Activated CD4-positive, alpha-beta T cell treated with anti-CD3 and anti-CD28 coated beads, Interleukin-2, amount 50 U/mL, for 48 hours (primary cell): ENCODE measurements around the gene CDH13.

ENCODE experiments used
- DNase-seq, 2 experiments: peaks; one replicate each; pipeline ENCODE4 v3.0.0-alpha.2; 2020

CDH13 gene

GRCh38 chr16:83010776-83011720 is 384.3 kb downstream of the CDH13 start:
- no peak for DNase-seq

- DNase-seq, result no peak
These were observed 385.2 kb downstream of the CDH13 start for GRCh38 chr16:83011939-83012338.

GRCh38 chr16:83013071-83013470 is 386.3 kb downstream of the CDH13 start:
- DNase-seq, result no peak

GRCh38 chr16:83019963-83020362 is 393.2 kb downstream of the CDH13 start:
- DNase-seq, result no peak

- no peak for DNase-seq
These were observed 394.3 kb downstream of the CDH13 start for GRCh38 chr16:83021045-83021444.

- DNase-seq, result no peak
These were observed 395.0 kb downstream of the CDH13 start for GRCh38 chr16:83021746-83022145.

GRCh38 chr16:83023011-83023410 is 396.2 kb downstream of the CDH13 start:
- DNase-seq, result no peak

- no peak for DNase-seq
These were observed 396.9 kb downstream of the CDH13 start for GRCh38 chr16:83023640-83024039.

GRCh38 chr16:83027973-83028372 is 401.2 kb downstream of the CDH13 start:
- no peak for DNase-seq

- no peak for DNase-seq
These were observed 402.7 kb downstream of the CDH13 start for GRCh38 chr16:83029467-83029866.

GRCh38 chr16:83031524-83031923 is 404.8 kb downstream of the CDH13 start:
- DNase-seq, result no peak

- DNase-seq, result no peak
These were observed 410.3 kb downstream of the CDH13 start for GRCh38 chr16:83037102-83037501.

GRCh38 chr16:83037884-83038283 is 411.1 kb downstream of the CDH13 start:
- no peak for DNase-seq

- no peak for DNase-seq
These were observed 413.4 kb downstream of the CDH13 start for GRCh38 chr16:83040174-83040573.

GRCh38 chr16:83044589-83044988 is 417.8 kb downstream of the CDH13 start:
- DNase-seq, result no peak

- no peak for DNase-seq
These were observed 419.0 kb downstream of the CDH13 start for GRCh38 chr16:83045790-83046189.

GRCh38 chr16:83046664-83047063 is 419.9 kb downstream of the CDH13 start:
- no peak for DNase-seq

GRCh38 chr16:83051451-83051850 is 424.7 kb downstream of the CDH13 start:
- no peak for DNase-seq

- no peak for DNase-seq
These were observed 427.5 kb downstream of the CDH13 start for GRCh38 chr16:83054283-83054682.

GRCh38 chr16:83058376-83058775 is 431.6 kb downstream of the CDH13 start:
- no peak for DNase-seq

- DNase-seq, result no peak
These were observed 432.5 kb downstream of the CDH13 start for GRCh38 chr16:83059237-83059636.

- no peak for DNase-seq
These were observed 439.2 kb downstream of the CDH13 start for GRCh38 chr16:83066011-83066410.

GRCh38 chr16:83066881-83067280 is 440.1 kb downstream of the CDH13 start:
- no peak for DNase-seq

- no peak for DNase-seq
These were observed 441.9 kb downstream of the CDH13 start for GRCh38 chr16:83068686-83069085.
